Suprapubic skin (tissue), 4 donors: ENCODE results near the gene MVK. TPM values are rescaled to one million over a fixed set of nuclear protein-coding genes. Genes with fewer than 3 reads are reported as not detected.

Experiments
- DNase-seq, 2 donors: peaks; one replicate each; pipeline ENCODE4 v3.0.0-alpha.2; 2019; ENCODE audit warnings: low spot score in 2 of 2
- H3K27ac ChIP-seq: fragments of 200-600 bp; sonication (generic); one replicate; pipeline ENCODE4 v1.5.1; 2019
- H3K27me3 ChIP-seq: fragments of 200-600 bp; sonication (generic); one replicate; pipeline ENCODE4 v1.5.1; 2019
- H3K36me3 ChIP-seq: fragments of 200-600 bp; sonication (generic); one replicate; pipeline ENCODE4 v1.5.1; 2019
- H3K4me1 ChIP-seq: fragments of 200-600 bp; sonication (generic); one replicate; pipeline ENCODE4 v1.5.1; 2019
- H3K4me3 ChIP-seq: fragments of 200-600 bp; sonication (generic); one replicate; pipeline ENCODE4 v1.5.1; 2019; ENCODE audit warnings: mild to moderate bottlenecking
- H3K9me3 ChIP-seq: fragments of 200-600 bp; sonication (generic); one replicate; pipeline ENCODE4 v1.5.1; 2019
- CTCF ChIP-seq, 2 donors: fragments of 200-600 bp in 1 of 2; fragments of 450-650 bp in 1 of 2; sonication (generic) in 1 of 2; IDR thresholded peaks; one replicate each; pipeline ENCODE4 v1.5.1; 2016 to 2019; ENCODE audit warnings: antibody characterized with exemption in 2 of 2, mild to moderate bottlenecking in 1 of 2, moderate library complexity in 1 of 2
- EP300 ChIP-seq: sonication (generic); formaldehyde crosslinking; IDR thresholded peaks from one replicate; pipeline ENCODE4 v1.6.1; 2017; ENCODE audit warnings: antibody characterized with exemption
- POLR2A ChIP-seq, 2 donors: fragments of 450-650 bp; IDR thresholded peaks; one replicate each; pipeline ENCODE4 v1.6.1; 2017; ENCODE audit warnings: antibody characterized with exemption in 2 of 2, mild to moderate bottlenecking in 2 of 2, moderate library complexity in 2 of 2
- POLR2AphosphoS5 ChIP-seq, 3 donors: sonication (generic); formaldehyde crosslinking; IDR thresholded peaks; one replicate each; pipeline ENCODE4 v1.6.1; 2017; ENCODE audit warnings: antibody characterized with exemption in 3 of 3
- WGBS: methylation state at CpG from one replicate; pipeline ENCODE4 v1.1.5; 2018; 5-methylcytosine and 5-hydroxymethylcytosine counted together
- total RNA-seq, 4 donors: library from RNA; depleted of rRNA; stranded (reverse); fragments of >200 nt; gene quantifications; one replicate each; pipeline ENCODE4 v1.1.0, GENCODE V29; 2016

MVK gene
- 10 to 100 TPM; 30.1 to 62.1 (median 37.2) TPM for total RNA-seq

- Histone ChIP-seq H3K4me1 (peaks cover 21% of the 10 kb centered on the region), H3K27me3 (no peaks in the 10 kb centered on the region), H3K4me3 (peak within 1 kb of the TSS; percentile 80), H3K9me3 (no peaks in the 10 kb centered on the region), H3K36me3 (peaks cover 47% of the 10 kb centered on the region), H3K27ac (peak within 1 kb of the TSS; percentile 88)
- peak; percentile 100 for DNase-seq
- 2% methylated on average over 20 of the region's 74 CpGs for WGBS
- TF ChIP-seq CTCF (IDR thresholded peaks at IDR 0.05) (no peak), POLR2AphosphoS5 (IDR thresholded peaks at IDR 0.05) (peak; percentile 7 to 87 (median 68)), EP300 (no peak), POLR2A (IDR thresholded peaks at IDR 0.05) (peak in 1 of 2 donors; percentile 39)
These were observed at the start of gene MVK, which contains the start of gene MMAB for GRCh38 chr12:109573029-109573913. Gene MVK, plus strand, starts transcription at chr12:109573794. Its CDS starts 1,029 bp downstream, at chr12:109574823. Gene MMAB, minus strand, starts transcription at chr12:109573504. Its CDS starts 24 bp downstream, at chr12:109573480.

- TF ChIP-seq POLR2AphosphoS5 (IDR thresholded peaks at IDR 0.05) = no peak
- TF ChIP-seq CTCF (IDR thresholded peaks at IDR 0.05) = no peak
- no peak for TF ChIP-seq EP300
- TF ChIP-seq POLR2A (IDR thresholded peaks at IDR 0.05) = no peak
- Histone ChIP-seq H3K4me1 (no peaks in the 10 kb centered on the region), H3K27ac (no peak overlapping the region), H3K36me3 (peaks cover 94% of the 10 kb centered on the region), H3K4me3 (no peak overlapping the region), H3K9me3 (no peaks in the 10 kb centered on the region), H3K27me3 (no peaks in the 10 kb centered on the region)
- WGBS = 81% methylated on average over 26 of the region's 26 CpGs
- DNase-seq = no peak
These were observed 48.9 kb upstream of the MVK start for GRCh38 chr12:109524466-109525278.

- Histone ChIP-seq H3K4me1 (no peaks in the 10 kb centered on the region), H3K27me3 (no peaks in the 10 kb centered on the region), H3K4me3 (no peak overlapping the region), H3K36me3 (peaks cover 94% of the 10 kb centered on the region), H3K27ac (no peak overlapping the region), H3K9me3 (no peaks in the 10 kb centered on the region)
- no peak for TF ChIP-seq POLR2A (IDR thresholded peaks at IDR 0.05)
- TF ChIP-seq EP300 = no peak
- TF ChIP-seq CTCF (IDR thresholded peaks at IDR 0.05) = no peak
- TF ChIP-seq POLR2AphosphoS5 (IDR thresholded peaks at IDR 0.05) = no peak
- no peak for DNase-seq
- WGBS = 87% methylated on average over 3 of the region's 3 CpGs
These were observed 48.4 kb upstream of the MVK start for GRCh38 chr12:109525279-109525585.

GRCh38 chr12:109527489-109528123, 46.0 kb upstream of the MVK start:
- Histone ChIP-seq H3K9me3 (no peaks in the 10 kb centered on the region), H3K36me3 (peaks cover 91% of the 10 kb centered on the region), H3K27ac (no peak overlapping the region), H3K27me3 (no peaks in the 10 kb centered on the region), H3K4me3 (no peak overlapping the region), H3K4me1 (no peaks in the 10 kb centered on the region)
- DNase-seq = no peak
- WGBS = 84% methylated on average over 6 of the region's 8 CpGs
- no peak for TF ChIP-seq POLR2AphosphoS5 (IDR thresholded peaks at IDR 0.05)
- TF ChIP-seq EP300 = no peak
- no peak for TF ChIP-seq POLR2A (IDR thresholded peaks at IDR 0.05)
- no peak for TF ChIP-seq CTCF (IDR thresholded peaks at IDR 0.05)
